GM10847 (cell line): ENCODE data around the gene RAET1L.

ENCODE experiments used
- POLR2A ChIP-seq: IDR thresholded peaks from 2 replicates; pipeline ENCODE4 v1.6.1; 2011; ENCODE audit not compliant: insufficient read length; ENCODE audit errors: extremely low read depth

Gene RAET1L

GRCh38 chr6:149975400-149975799 lies 49.9 kb downstream of the RAET1L start:
- no peak for TF ChIP-seq POLR2A

GRCh38 chr6:149974825-149975224 lies 50.5 kb downstream of the RAET1L start:
- TF ChIP-seq POLR2A: no peak

GRCh38 chr6:149969635-149970034 lies 55.7 kb downstream of the RAET1L start:
- TF ChIP-seq POLR2A: no peak
